HCT116 (cell line): ENCODE results near the gene PSMD4. TPM values are rescaled to one million over a fixed set of nuclear protein-coding genes. Genes with fewer than 3 reads are reported as not detected.
A peak's percentile ranks its signal among the peaks of the same experiment; 100 is the strongest.

Experiments
- ATAC-seq: fragments of 200-7000 bp; cut with Tn5 transposase; 2 replicates; pipeline ENCODE4 v1.9.1; 2020; ENCODE audit warnings: mild to moderate bottlenecking, moderate library complexity
- BruUV-seq: library from RNA; stranded (reverse); fragments of 400-500 nt; replicated peaks from 2 replicates; lab custom pipeline; 2021; lab: Mats Ljungman, UMichigan
- CTCF ChIA-PET: fragments of 300-600 bp; sonication (Branson Sonifier 250); formaldehyde crosslinking; loops from one replicate; lab custom pipeline; 2021; ENCODE audit warnings: antibody characterized with exemption; lab: Charles Lee
- POLR2A ChIA-PET: fragments of 300-600, 350-600 bp; sonication (Branson Sonifier 250); formaldehyde crosslinking; loops from one replicate; lab custom pipeline; 2021; ENCODE audit warnings: antibody characterized with exemption; lab: Charles Lee
- RAD21 ChIA-PET, 2 experiments: fragments of 300-600 bp; sonication (Branson Sonifier 250); formaldehyde crosslinking; loops; one replicate each; lab custom pipeline; 2023; ENCODE audit warnings: low total read pairs in 2 of 2; ENCODE audit not compliant: uncharacterized antibody in 2 of 2, unreplicated experiment in 2 of 2, low non-redundant PET in 1 of 2; lab: Charles Lee
- DNase-seq: peaks from one replicate; pipeline ENCODE4 v3.0.0-alpha.2; 2010; ENCODE audit warnings: low read depth, low spot score
- H2AFZ ChIP-seq: fragments of 200-600 bp; shearing (Covaris generic), sonication (generic); 2 replicates; pipeline ENCODE4 v1.6.1; 2017; ENCODE audit warnings: low read depth, mixed run types, mixed read lengths, antibody characterized with exemption, low read length; ENCODE audit not compliant: poor library complexity, severe bottlenecking
- H3K27ac ChIP-seq: 2 replicates; pipeline ENCODE4 v1.5.1; 2012; ENCODE audit warnings: low read depth, low read length
- H3K27me3 ChIP-seq: fragments of 200-600 bp; sonication (generic); 2 replicates; pipeline ENCODE4 v1.6.1; 2016; ENCODE audit warnings: mixed run types, low read length, mixed read lengths; ENCODE audit not compliant: insufficient read depth
- H3K36me3 ChIP-seq, 2 experiments: fragments of 200-500 bp in 1 of 2; fragments of 200-600 bp in 1 of 2; sonication (Bioruptor generic) in 1 of 2; sonication (generic) in 1 of 2; 2 replicates each; pipeline versions ENCODE4 v1.5.1 to v1.6.1; 2014 to 2016; ENCODE audit warnings: low read length in 2 of 2, inconsistent platforms in 1 of 2, mixed read lengths in 1 of 2, mixed run types in 1 of 2; ENCODE audit not compliant: insufficient read depth in 2 of 2, control insufficient read depth in 1 of 2
- H3K4me1 ChIP-seq, 2 experiments: fragments of 200-600 bp in 1 of 2; sonication (generic) in 1 of 2; 2 replicates each; pipeline versions ENCODE4 v1.5.1 to v1.6.1; 2012 to 2017; ENCODE audit warnings: low read length in 2 of 2, inconsistent platforms in 1 of 2, mild to moderate bottlenecking in 1 of 2, mixed read lengths in 1 of 2, mixed run types in 1 of 2, moderate library complexity in 1 of 2; ENCODE audit not compliant: insufficient read depth in 2 of 2, control insufficient read depth in 1 of 2
- H3K4me2 ChIP-seq: fragments of 200-600 bp; sonication (generic); 2 replicates; pipeline ENCODE4 v1.6.1; 2017; ENCODE audit warnings: mixed run types, low read length, mixed read lengths
- H3K4me3 ChIP-seq, 2 experiments: fragments of 200-600 bp in 1 of 2; sonication (generic) in 1 of 2; replicated peaks in 1 of 2; 2 replicates each; pipeline ENCODE4 v1.5.1; 2011 to 2016; ENCODE audit warnings: low read length in 2 of 2, control low read depth in 1 of 2, low read depth in 1 of 2, mild to moderate bottlenecking in 1 of 2, mixed read lengths in 1 of 2, mixed run types in 1 of 2
- H3K79me2 ChIP-seq: fragments of 200-600 bp; sonication (generic); 2 replicates; pipeline ENCODE4 v1.6.1; 2017; ENCODE audit warnings: mild to moderate bottlenecking, mixed run types, low read length, moderate library complexity, mixed read lengths; ENCODE audit not compliant: insufficient read depth
- H3K9ac ChIP-seq: fragments of 200-600 bp; sonication (generic); 2 replicates; pipeline ENCODE4 v1.6.1; 2016; ENCODE audit warnings: low read length, mixed read lengths
- H3K9me2 ChIP-seq: fragments of 200-600 bp; sonication (generic), shearing (Covaris generic); 2 replicates; pipeline ENCODE4 v1.6.1; 2017; ENCODE audit warnings: mixed run types, mild to moderate bottlenecking, moderate library complexity; ENCODE audit not compliant: insufficient read depth
- H3K9me3 ChIP-seq, 2 experiments: fragments of 200-500 bp in 1 of 2; fragments of 200-600 bp in 1 of 2; sonication (Bioruptor generic) in 1 of 2; sonication (generic) in 1 of 2; 2 replicates each; pipeline ENCODE4 v1.6.1; 2014 to 2017; ENCODE audit warnings: low read length in 2 of 2, mixed read lengths in 2 of 2, inconsistent platforms in 1 of 2, low read depth in 1 of 2, mild to moderate bottlenecking in 1 of 2, mixed run types in 1 of 2, moderate library complexity in 1 of 2; ENCODE audit not compliant: control insufficient read depth in 1 of 2, insufficient read depth in 1 of 2
- H4K20me1 ChIP-seq: fragments of 200-600 bp; sonication (generic), shearing (Covaris generic); 2 replicates; pipeline ENCODE4 v1.6.1; 2017; ENCODE audit warnings: mixed run types, mild to moderate bottlenecking, moderate library complexity; ENCODE audit not compliant: insufficient read depth
- CBX3 ChIP-seq: IDR thresholded peaks from 2 replicates; pipeline ENCODE4 v1.6.1; 2012; ENCODE audit warnings: low read depth
- CTCF ChIP-seq, 3 experiments: fragments of 200-600 bp in 1 of 3; sonication (generic) in 1 of 3; IDR thresholded peaks in 2 of 3; conservative IDR thresholded peaks in 1 of 3; 2 replicates each; pipeline ENCODE4 v1.5.1; 2012 to 2017; ENCODE audit warnings: low read depth in 2 of 3, low read length in 2 of 3, antibody characterized with exemption in 1 of 3, borderline replicate concordance in 1 of 3, control low read depth in 1 of 3, mild to moderate bottlenecking in 1 of 3, mixed read lengths in 1 of 3, mixed run types in 1 of 3, moderate library complexity in 1 of 3; ENCODE audit not compliant: insufficient read depth in 1 of 3
- EGR1 ChIP-seq: IDR thresholded peaks from 2 replicates; pipeline ENCODE4 v1.6.1; 2012; ENCODE audit warnings: low read depth
- ELF1 ChIP-seq: IDR thresholded peaks from 2 replicates; pipeline ENCODE4 v1.6.1; 2012; ENCODE audit warnings: low read depth, borderline replicate concordance
- JUND ChIP-seq: IDR thresholded peaks from 2 replicates; pipeline ENCODE4 v1.6.1; 2012
- POLR2A ChIP-seq: IDR thresholded peaks from 2 replicates; pipeline ENCODE4 v1.7.0; 2011; ENCODE audit warnings: borderline replicate concordance; ENCODE audit not compliant: insufficient read depth, insufficient read length; ENCODE audit errors: extremely low read depth
- REST ChIP-seq: IDR thresholded peaks from 2 replicates; pipeline ENCODE4 v1.6.1; 2012; ENCODE audit warnings: low read depth
- SRF ChIP-seq: IDR thresholded peaks from 2 replicates; pipeline ENCODE4 v1.6.1; 2012; ENCODE audit warnings: low read depth
- TCF7L2 ChIP-seq: IDR thresholded peaks from 2 replicates; pipeline ENCODE4 v1.7.0; 2011; ENCODE audit warnings: borderline replicate concordance, inconsistent platforms; ENCODE audit not compliant: insufficient read depth, insufficient read length; ENCODE audit errors: extremely low read depth
- ZBTB33 ChIP-seq: IDR thresholded peaks from 2 replicates; pipeline ENCODE4 v1.6.1; 2011; ENCODE audit warnings: mild to moderate bottlenecking, low read length, moderate library complexity; ENCODE audit not compliant: insufficient replicate concordance; ENCODE audit errors: extremely low read depth
- intact Hi-C: fragments of 100-400 bp; cut with micrococcal nuclease; formaldehyde crosslinking; loops from 2 replicates; pipeline ENCODE4 v1.10.0; 2022
- total RNA-seq: library from RNA; stranded (reverse); gene quantifications from one replicate; pipeline ENCODE4 v1.2.1, GENCODE V29; 2021; ENCODE audit not compliant: unreplicated experiment

PSMD4 gene
- total RNA-seq, 1 experiment from 2014 or later = 225 TPM

- H3K4me3 ChIP-seq = no peak overlapping the region
- H3K9ac ChIP-seq = no peak overlapping the region
- ChIA-PET POLR2A (no interaction called here), RAD21 (no interaction called here), CTCF (no interaction called here)
- intact Hi-C loops = no loop called here
- no peaks in the 10 kb centered on the region for H3K9me2 ChIP-seq
- H3K4me1 ChIP-seq = no peaks in the 10 kb centered on the region
- peaks cover 29% of the 10 kb centered on the region for H3K79me2 ChIP-seq
- DNase-seq (no peak), ATAC-seq (no peak)
- H3K9me3 ChIP-seq = no peaks in the 10 kb centered on the region
- H3K36me3 ChIP-seq = peaks cover 27 to 37% of the 10 kb centered on the region in 2 experiments; a peak in 3 of 4 replicates
- H3K27ac ChIP-seq = no peak overlapping the region
- no peak overlapping the region for H3K4me2 ChIP-seq
- BruUV-seq = TSS peak; percentile 6
- H2AFZ ChIP-seq = no peak overlapping the region
- TF ChIP-seq CBX3 = no peak
- no peak for TF ChIP-seq SRF
- no peak for TF ChIP-seq EGR1
- H3K27me3 ChIP-seq = no peaks in the 10 kb centered on the region
- no peaks in the 10 kb centered on the region for H4K20me1 ChIP-seq
Measured at GRCh38 chr1:151265446-151266236, 11.1 kb downstream of the PSMD4 start.

GRCh38 chr1:151266315-151266714 is 11.8 kb downstream of the PSMD4 start:
- peaks cover 22% of the 10 kb centered on the region for H3K79me2 ChIP-seq
- DNase-seq = no peak
- BruUV-seq = no TSS peak
- peaks cover 27 to 37% of the 10 kb centered on the region in 2 experiments; a peak in 3 of 4 replicates for H3K36me3 ChIP-seq
- H3K27ac ChIP-seq = no peak overlapping the region
- TF ChIP-seq TCF7L2 = no peak
- TF ChIP-seq ELF1 = no peak
- TF ChIP-seq REST = no peak
- TF ChIP-seq ZBTB33 = no peak
- TF ChIP-seq JUND = no peak
- TF ChIP-seq CTCF (IDR thresholded peaks at IDR 0.05 in 2 of 3, conservative IDR thresholded peaks at IDR 0.05 in 1 of 3; ENCODE audit: borderline replicate concordance in 1 of 3, insufficient read depth in 1 of 3, low read depth in 2 of 3, low read length in 2 of 3) = no peak
- no peak for TF ChIP-seq POLR2A
- TF ChIP-seq, all 23 proteins: peak for 0
- CTCF ChIA-PET = no interaction called here
- Histone ChIP-seq H2AFZ (no peak overlapping the region), H3K4me2 (no peak overlapping the region), H3K27me3 (no peaks in the 10 kb centered on the region), H3K4me3 (no peak overlapping the region), H3K9me2 (no peaks in the 10 kb centered on the region), H3K9ac (no peak overlapping the region), H4K20me1 (no peaks in the 10 kb centered on the region), H3K9me3 (no peaks in the 10 kb centered on the region), H3K4me1 (no peaks in the 10 kb centered on the region)
- POLR2A ChIA-PET = no interaction called here
- ATAC-seq = no peak
- intact Hi-C loops = no loop called here
- RAD21 ChIA-PET = no interaction called here
